GM20000 (cell line): ENCODE results near the gene TMEM256.

ENCODE experiments used
- DNase-seq: peaks from one replicate; pipeline ENCODE4 v3.0.0; 2012; ENCODE audit warnings: low spot score
- CTCF ChIP-seq: IDR thresholded peaks from 2 replicates; pipeline ENCODE4 v1.5.1; 2012; ENCODE audit warnings: mild to moderate bottlenecking, control low read depth; ENCODE audit errors: extremely low read depth, missing control alignments

The TMEM256 gene

GRCh38 chr17:7406235-7406825 is 2.4 kb upstream of the TMEM256 start:
- DNase-seq, result no peak
- TF ChIP-seq CTCF, result no peak

- no peak for TF ChIP-seq CTCF
- DNase-seq, result no peak
Observed at GRCh38 chr17:7405350-7406234, 1.7 kb upstream of the TMEM256 start.

GRCh38 chr17:7404737-7405349 is 946 bp upstream of the TMEM256 start:
- no peak for TF ChIP-seq CTCF
- no peak for DNase-seq

GRCh38 chr17:7403727-7403976 is 245 bp downstream of the TMEM256 start:
- DNase-seq, result no peak
- no peak for TF ChIP-seq CTCF

GRCh38 chr17:7403043-7403726 is 712 bp downstream of the TMEM256 start:
- no peak for TF ChIP-seq CTCF
- no peak for DNase-seq

GRCh38 chr17:7398612-7399011 is 5.3 kb downstream of the TMEM256 start:
- no peak for DNase-seq
- no peak for TF ChIP-seq CTCF

- no peak for TF ChIP-seq CTCF
- no peak for DNase-seq
Observed at GRCh38 chr17:7396147-7396546, 7.8 kb downstream of the TMEM256 start.
